SKM-1 (cell line): Measurements from ENCODE around the gene AK6.
A peak's percentile ranks its signal among the peaks of the same experiment; 100 is the strongest.
"Not testable (repeated sequence)": the region's sequence is repeated elsewhere in the genome, so short reads cannot be mapped to it uniquely, and the experiment has no call there.

Source experiments
- DNase-seq: peaks from one replicate; lab custom pipeline; 2025; ENCODE audit not compliant: unreplicated experiment; lab: John Stamatoyannopoulos, UW

AK6 gene

GRCh38 chr5:69369340-69370121 is at the start of gene AK6, which contains the start of the genes RAD17 and TAF9:
AK6 (minus strand) TSS chr5:69369520; CDS start chr5:69369490, 30 bp downstream.
RAD17 (plus strand) TSS chr5:69369818; CDS start chr5:69372209, 2,391 bp downstream.
TAF9 (minus strand) TSS chr5:69369520; CDS start chr5:69365737, 3,783 bp downstream.
- DNase-seq, result peak; percentile 84

DNA sequence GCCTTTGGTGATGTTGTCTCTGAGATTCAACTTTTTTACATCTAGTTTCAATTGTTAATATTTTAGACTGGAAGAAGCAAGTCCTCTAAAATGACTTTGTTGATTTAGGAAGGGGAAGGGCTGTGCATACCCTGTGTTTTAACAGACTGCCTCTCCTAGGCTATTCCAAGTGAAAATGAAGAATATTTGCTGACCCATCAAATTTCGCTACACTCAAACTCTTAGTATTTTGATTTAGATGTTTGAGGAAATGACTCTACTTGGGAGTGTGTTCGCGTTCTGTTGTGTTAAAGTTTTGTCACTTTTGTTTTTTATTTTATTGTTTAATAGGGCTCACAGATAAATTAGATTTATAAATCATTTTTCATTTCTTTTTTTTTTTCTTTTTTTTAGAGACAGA is 49.2 kb upstream of the AK6 start:
- no peak for DNase-seq

DNA sequence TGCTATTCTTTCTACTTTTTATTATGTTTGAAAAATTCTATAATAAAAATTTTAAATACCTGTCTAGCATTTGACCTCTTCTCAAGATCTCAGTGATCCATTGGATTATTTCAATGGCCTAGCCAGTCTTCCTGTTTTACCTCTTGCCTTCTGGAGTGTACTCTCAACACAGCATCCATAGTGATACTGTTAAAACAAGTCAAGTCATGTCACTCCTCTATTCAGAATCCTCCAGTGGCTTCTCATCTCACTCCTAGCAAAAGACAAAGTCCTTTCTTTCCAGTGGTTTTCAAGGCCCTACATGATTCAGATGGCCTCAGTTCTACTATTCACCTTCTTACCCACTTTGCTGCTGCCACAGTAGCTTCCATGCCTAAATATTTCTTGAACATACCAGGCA is 47.4 kb upstream of the AK6 start:
- DNase-seq, result no peak

DNA sequence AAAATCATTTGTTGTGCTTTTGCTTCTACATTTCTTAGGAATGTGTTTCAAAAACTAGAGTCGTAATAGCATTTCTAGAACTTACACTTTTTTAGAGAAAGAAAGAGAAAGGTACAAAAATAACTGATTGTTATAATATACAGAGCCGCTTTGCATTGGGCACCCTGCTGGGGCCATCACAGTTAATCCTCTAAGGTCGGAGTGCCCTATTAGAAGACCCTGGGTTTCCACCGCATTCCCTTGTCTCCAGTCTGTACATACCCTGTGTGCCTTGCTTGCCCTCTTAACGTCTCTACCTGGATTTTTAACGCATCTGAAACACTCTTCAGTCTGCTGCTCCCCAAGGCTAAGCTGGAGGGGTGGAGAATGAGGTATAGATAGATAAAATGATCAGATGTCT is 46.9 kb upstream of the AK6 start:
- no peak for DNase-seq

GRCh38 chr5:69415584-69415958 is 46.3 kb upstream of the AK6 start:
- DNase-seq, result no peak

DNA sequence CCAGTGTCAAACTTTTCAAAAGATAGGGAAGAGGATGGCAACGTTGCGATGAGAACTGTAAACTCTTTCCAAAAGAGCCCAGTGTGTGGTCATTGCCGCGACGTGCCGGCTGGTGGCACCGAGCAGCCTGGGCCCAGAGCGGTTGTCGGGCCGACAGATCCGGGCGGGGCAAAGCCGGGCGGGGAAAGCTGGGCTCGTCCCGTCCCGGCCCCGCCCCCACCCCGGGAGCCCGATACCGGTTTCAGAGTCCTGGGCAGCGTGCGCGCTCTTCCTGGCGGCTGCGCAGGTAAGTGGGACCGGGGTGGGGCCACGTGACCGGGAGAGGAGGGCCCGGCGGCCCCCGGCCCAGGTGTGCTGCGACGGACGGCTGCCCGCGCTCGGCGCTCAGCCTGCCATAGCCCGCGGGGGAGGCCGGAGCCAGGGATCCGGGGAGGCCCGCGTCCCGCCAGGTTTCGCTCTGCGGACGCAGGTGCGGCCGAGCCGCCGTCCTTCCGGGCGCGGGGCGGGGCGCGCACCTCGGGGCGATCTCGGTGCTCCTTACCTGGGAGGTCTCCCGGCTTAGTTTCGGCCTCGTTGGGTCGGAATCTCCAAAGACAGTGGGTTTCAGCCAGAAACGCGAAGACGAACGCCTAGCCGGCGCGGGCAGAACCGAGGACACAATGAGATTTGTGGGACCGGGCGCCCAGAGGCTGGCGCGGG is 45.7 kb upstream of the AK6 start, which contains the start of gene MARVELD2:
Gene MARVELD2 (plus strand): TSS at position 232 of the 699 bp plus-strand sequence. CDS start 4,270 bp downstream, outside the sequence.
- no peak for DNase-seq

- no peak for DNase-seq
These were observed 35.5 kb upstream of the AK6 start for GRCh38 chr5:69404659-69405330.

DNA sequence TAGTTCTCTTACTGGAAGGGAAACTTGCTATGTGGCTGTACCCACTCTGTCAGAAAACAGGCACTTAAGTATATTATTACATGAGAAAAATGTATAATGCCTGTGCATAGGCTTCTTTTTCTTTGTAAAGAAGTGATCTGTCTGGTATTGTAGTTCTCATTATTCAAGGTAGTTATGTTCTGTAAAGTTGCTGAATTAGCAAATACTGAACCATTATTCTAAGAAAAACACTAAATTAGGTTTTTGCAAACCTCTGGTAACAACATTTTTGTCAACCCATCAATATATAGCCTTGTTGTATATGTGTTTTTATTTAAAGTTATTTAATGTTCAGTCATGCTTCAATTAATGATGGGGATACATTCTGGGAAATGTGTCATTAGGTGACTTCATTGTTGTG is 9.1 kb upstream of the AK6 start:
- no peak for DNase-seq

DNA sequence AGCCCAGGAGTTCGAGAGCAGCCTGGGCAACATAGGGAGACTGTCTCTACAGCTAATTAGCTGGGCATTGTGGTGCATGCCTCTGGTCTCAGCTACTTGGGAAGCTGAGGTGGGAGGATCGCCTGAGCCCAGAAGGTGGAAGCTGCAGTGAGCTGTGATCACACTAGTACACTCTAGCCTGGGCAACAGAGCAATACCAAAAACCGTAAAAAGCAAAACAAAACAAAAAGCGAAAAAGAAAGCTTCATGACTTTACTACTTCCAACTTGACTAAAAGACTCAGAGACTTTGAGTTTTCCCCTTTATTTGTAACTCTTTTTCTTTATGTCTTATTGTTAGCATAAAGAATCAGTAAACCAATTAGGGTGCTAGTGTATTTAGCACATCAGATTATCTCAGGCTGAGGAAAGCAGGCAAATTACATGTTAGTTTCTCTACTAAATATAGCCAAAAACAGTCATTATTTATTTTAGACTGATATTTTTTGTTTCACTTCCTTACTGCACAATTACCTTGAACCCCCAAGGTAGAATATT is 5.7 kb upstream of the AK6 start:
- DNase-seq, result no peak

- no peak for DNase-seq
These were observed 3.1 kb upstream of the AK6 start for GRCh38 chr5:69372394-69372793.

DNA sequence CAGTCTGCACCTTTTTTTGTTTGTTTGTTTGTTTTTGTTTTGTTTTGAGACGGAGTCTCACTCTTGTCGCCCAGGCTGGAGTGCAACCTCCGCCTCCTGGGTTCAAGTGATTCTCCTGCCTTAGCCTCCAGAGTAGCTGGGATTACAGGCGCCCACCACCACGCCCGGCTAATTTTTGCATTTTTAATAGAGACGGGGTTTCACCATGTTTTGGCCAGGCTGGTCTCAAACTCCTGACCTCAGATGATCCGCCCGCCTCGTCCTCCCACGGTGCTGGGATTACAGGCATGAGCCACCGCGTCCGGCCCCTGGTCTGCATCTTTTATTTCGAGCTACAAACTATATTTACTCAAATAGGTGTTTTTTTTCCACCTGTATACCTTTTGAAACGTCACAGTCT is 1.0 kb upstream of the AK6 start:
- not testable (repeated sequence) for DNase-seq

- DNase-seq, result no peak
These were observed 621 bp downstream of the AK6 start for GRCh38 chr5:69368458-69369339.

DNA sequence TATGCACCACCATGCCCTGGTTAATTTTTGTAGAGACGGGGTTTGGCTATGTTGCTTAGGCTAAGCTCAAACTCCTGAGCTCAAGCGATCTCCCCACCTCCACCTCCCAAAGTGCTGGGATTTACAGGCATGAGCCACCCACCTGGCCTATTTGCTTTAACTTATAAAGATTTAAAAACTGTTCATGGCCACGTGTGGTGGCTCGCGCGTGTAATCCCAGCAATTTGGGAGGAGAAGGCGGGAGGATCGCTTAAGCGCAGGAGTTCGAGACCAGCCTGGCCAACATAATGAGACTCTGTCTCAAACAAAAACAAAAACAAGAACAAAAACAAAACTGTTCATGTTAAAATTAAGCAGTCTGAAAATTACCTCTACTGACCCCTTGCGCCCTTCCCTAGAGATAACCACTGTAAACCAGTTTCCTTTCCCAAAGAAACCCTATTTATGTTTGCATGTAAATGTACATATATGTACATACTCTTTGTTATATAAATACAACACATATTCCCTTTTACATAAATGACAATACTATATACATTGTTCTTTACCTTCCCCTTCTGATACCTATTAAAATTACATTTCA is 1.5 kb downstream of the AK6 start:
- DNase-seq, result no peak

GRCh38 chr5:69364850-69365249 is 4.5 kb downstream of the AK6 start:
- DNase-seq, result no peak

- DNase-seq, result no peak
These were observed 4.9 kb downstream of the AK6 start for GRCh38 chr5:69364414-69364813.

DNA sequence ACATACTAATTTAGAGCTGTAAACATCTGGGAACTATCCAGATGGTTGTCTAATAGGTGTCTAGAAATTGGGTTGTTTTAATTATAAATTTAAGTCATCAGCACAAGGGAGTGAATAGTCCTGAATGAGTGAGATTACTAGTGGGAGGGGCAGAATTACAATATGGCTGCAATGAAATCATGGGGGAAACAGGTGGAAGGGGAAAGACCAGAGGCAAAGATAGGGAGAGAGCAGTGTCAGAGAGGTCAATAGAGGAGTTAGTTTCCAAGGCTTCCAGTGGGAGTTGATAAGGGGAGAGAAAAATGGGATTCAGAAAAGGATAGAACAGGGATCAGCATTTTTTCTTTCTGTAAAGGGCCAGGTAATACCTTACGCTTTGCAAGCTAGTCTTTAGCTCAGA is 8.9 kb downstream of the AK6 start:
- no peak for DNase-seq

- no peak for DNase-seq
These were observed 9.6 kb downstream of the AK6 start for GRCh38 chr5:69359699-69360098.

DNA sequence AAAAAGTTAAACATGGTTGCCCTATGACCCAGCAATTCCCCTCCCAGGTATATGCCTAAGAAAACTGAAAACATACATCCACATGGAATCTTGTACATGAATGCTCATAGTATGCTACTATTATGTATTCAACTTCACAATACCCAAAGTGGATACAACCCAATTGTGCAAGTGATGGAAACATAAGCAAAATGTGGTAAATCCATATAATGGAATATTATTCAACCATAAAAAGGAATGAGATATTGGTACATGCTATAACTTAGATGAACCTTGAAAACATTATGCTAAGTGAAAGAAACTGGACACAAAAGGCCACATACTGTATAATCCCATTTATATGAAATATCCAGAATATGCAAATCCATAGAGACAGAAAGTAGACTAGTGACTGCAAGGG is 18.7 kb downstream of the AK6 start:
- DNase-seq, result no peak

DNA sequence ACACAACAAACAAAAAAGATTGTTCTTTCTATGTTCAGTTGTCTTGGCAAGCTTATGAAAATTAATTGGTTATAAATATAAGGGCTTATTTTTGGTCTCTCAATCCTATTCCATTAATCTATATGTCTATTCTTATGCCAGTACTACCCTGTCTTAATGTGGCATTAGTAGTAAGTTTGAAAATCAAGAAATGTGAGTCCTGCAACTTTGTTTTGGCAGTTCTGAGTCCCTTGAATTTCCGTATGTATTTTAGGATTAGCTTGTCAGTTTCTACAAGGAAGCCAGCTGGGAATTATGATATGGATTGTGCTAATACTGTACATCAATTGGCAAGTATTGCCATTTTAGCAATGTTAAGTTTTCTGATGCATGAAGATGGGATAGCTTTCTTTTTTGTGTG is 26.2 kb downstream of the AK6 start:
- DNase-seq, result no peak

DNA sequence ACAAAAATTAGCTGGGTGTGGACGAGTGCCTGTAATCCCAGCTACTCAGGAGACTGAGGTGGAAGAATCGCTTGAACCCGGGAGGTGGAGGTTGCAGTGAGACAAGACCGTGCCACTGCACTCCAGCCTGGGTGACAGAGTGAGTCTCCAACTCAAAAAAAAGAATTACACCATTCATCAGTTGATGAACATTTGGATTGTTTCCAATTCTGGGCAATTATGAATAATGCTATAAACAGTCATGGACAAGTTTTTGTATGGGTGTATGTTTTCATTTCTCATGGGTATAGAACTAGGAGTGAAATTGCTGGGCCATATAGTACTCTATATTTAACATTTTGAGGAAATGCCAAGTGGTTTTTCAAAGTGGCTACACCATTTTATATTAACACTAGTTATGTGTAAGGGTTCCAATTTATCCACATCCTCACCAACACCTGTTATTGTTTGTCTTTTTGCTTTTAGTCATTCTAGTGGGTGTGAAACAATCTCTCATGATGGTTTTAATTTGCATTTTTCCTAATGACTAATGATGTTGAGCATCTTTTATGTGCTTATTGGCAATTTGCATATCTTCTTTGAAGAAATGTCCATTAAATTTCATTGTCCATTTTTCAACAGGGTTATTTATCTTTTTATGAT is 27.7 kb downstream of the AK6 start:
- no peak for DNase-seq
